Bronchus fibroblast of lung (primary cell): Measurements from ENCODE around the gene FXYD7. TPM values are rescaled to one million over a fixed set of nuclear protein-coding genes. Genes with fewer than 3 reads are reported as not detected.

ENCODE experiments used
- total RNA-seq: library from RNA; depleted of rRNA; stranded (reverse); fragments of >200 nt; gene quantifications from 2 replicates; pipeline ENCODE4 v1.2.3, GENCODE V29; 2015

The FXYD7 gene, protein sequence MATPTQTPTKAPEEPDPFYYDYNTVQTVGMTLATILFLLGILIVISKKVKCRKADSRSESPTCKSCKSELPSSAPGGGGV
- total RNA-seq: not detected in 2 replicates

GRCh38 chr19:35143231-35143715, at the start of gene FXYD7:
FXYD7 (plus strand) TSS chr19:35143255; CDS start chr19:35143334, 79 bp downstream.

DNA sequence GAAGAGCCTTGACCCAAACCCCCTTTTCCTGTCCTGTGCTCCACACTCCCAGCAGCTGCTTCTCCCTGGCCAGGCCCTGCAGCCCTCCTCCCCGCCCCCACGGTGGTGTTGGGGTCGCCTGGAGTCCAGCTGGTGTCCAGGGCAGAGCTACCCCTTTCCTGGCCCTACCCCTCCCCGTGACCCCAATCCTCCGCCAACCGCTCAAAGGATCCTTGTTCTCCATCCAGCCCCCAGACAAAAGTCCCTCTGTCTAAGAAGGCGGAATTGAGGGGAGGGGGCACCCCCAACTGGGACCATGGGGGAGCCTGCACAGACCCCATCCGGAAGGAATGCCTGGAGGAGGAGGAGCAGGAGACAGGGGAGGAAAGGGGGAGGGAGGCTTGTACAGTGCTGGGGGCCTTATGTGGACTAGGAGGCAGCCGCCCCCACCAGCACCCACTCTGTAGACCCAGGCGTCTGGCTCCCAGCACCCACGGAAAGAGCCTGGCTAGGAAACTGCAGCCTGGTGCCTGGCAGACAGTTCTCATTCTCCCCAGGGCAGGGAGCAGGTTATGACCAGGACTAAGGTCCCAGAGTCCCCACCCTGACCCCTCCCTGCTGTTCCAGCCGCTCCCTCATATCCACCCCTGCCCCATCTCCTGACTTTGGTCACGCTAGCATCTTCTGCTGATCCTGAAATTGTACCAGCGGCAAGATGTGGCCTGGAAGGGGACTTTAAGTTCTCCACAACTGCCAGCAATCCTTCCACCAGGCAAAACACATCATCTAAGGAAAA, 27.7 kb upstream of the FXYD7 start, which contains the start of gene FXYD3:
TSS of gene FXYD3 (plus strand) at position 647 of the 775 bp plus-strand sequence. CDS start 3,554 bp downstream, outside the sequence.

GRCh38 chr19:35134601-35135242, 8.3 kb upstream of the FXYD7 start, which contains the start of gene LGI4:
LGI4 (minus strand) TSS chr19:35135059; CDS start chr19:35134680, 379 bp downstream.

GRCh38 chr19:35138305-35138892, 4.7 kb upstream of the FXYD7 start, which contains the start of gene FXYD1:
FXYD1 (plus strand) TSS chr19:35138824; CDS start chr19:35140080, 1,256 bp downstream.

GRCh38 chr19:35154525-35155406, 11.7 kb downstream of the FXYD7 start, which contains the start of gene FXYD5:
FXYD5 (plus strand) TSS chr19:35154735; CDS start chr19:35155551, 816 bp downstream.

Other genes starting within 250 kb of the FXYD7 start
- gene ZNF30, start 216.4 kb upstream of the FXYD7 start, total RNA-seq: 1.7 and 1.8 TPM in 2 replicates
- gene ZNF792, start 179.0 kb upstream of the FXYD7 start, total RNA-seq: 2.0 and 2.2 TPM in 2 replicates
- gene GRAMD1A, start 142.9 kb upstream of the FXYD7 start, total RNA-seq: 33.5 and 37.3 TPM in 2 replicates
- gene SCN1B, start 112.8 kb upstream of the FXYD7 start, total RNA-seq: 4.0 and 4.3 TPM in 2 replicates
- gene HPN, start 101.5 kb upstream of the FXYD7 start, total RNA-seq: not detected in 2 replicates
- not detected in 2 replicates for gene FXYD3, start 27.4 kb upstream of the FXYD7 start, total RNA-seq
- not detected in 2 replicates for gene LGI4, start 8.2 kb upstream of the FXYD7 start, total RNA-seq
- 0.50 and 1.8 TPM in 2 replicates for gene FXYD1, start 4.4 kb upstream of the FXYD7 start, total RNA-seq
- 120 and 124 TPM in 2 replicates for gene FXYD5, start 11.5 kb downstream of the FXYD7 start, total RNA-seq
- not detected in 2 replicates for gene FAM187B, start 85.5 kb downstream of the FXYD7 start, total RNA-seq
- gene LSR, start 105.7 kb downstream of the FXYD7 start, total RNA-seq: 1.8 and 2.0 TPM in 2 replicates
- 50.1 and 61.5 TPM in 2 replicates for gene USF2, start 125.7 kb downstream of the FXYD7 start, total RNA-seq
- not detected in 2 replicates for gene HAMP, start 139.3 kb downstream of the FXYD7 start, total RNA-seq
- gene MAG, start 148.9 kb downstream of the FXYD7 start, total RNA-seq: not detected in 2 replicates
- under 0.01 TPM in 1 of 2 replicates, not detected in the other for gene CD22, start 185.9 kb downstream of the FXYD7 start, total RNA-seq
- gene FFAR1, start 204.6 kb downstream of the FXYD7 start, total RNA-seq: not detected in 2 replicates
- gene FFAR3, start 215.2 kb downstream of the FXYD7 start, total RNA-seq: not detected in 2 replicates
- gene GPR42, start 227.8 kb downstream of the FXYD7 start, total RNA-seq: not detected in 2 replicates